Muscle of arm (tissue), 14 donors: ENCODE results near the gene ZDHHC4. TPM values are rescaled to one million over a fixed set of nuclear protein-coding genes. Genes with fewer than 3 reads are reported as not detected.

ENCODE experiments used
- DNase-seq: peaks from one replicate; pipeline ENCODE4 v3.0.0-alpha.2; 2013
- long read RNA-seq, 11 donors: transcript quantifications; one replicate each; lab custom pipeline, GENCODE V29; 2026
- polyA plus RNA-seq, 12 donors: library from polyadenylated mRNA; unstranded; fragments of 120-200 nt; gene quantifications; one replicate each; pipeline ENCODE4 v1.2.1, GENCODE V29; 2013; ENCODE audit not compliant: insufficient read length in 12 of 12

The ZDHHC4 gene
- 10 to 100 TPM in 11 of 12 donors, not detected in 1; 21.4 to 57.2 (median 50.1) TPM for polyA plus RNA-seq
- long read RNA-seq, donor 1, transcript ZDHHC4-201 (8 exons, 1,259 nt): major isoform, 9 of 74 reads
- long read RNA-seq, donor 1, transcript ZDHHC4-205 (8 exons, 1,552 nt): minor isoform, 6 of 74 reads
- long read RNA-seq, donor 1, transcript ZDHHC4-208 (2 exons, 718 nt): major isoform, 9 of 74 reads
- long read RNA-seq, donor 1, partial matches to known transcripts: 42 of 74 reads
- long read RNA-seq, donor 1, other reads (novel, unspliced or antisense): 0 of 74 reads
- long read RNA-seq, donor 2, transcript ZDHHC4-201 (8 exons, 1,259 nt): major isoform, 19 of 35 reads
- long read RNA-seq, donor 2, partial matches to known transcripts: 5 of 35 reads
- long read RNA-seq, donor 2, other reads (novel, unspliced or antisense): 0 of 35 reads
- long read RNA-seq, donor 3, partial matches to known transcripts: 19 of 27 reads
- long read RNA-seq, donor 3, other reads (novel, unspliced or antisense): 0 of 27 reads
- long read RNA-seq, donor 4, partial matches to known transcripts: 0 of 4 reads
- long read RNA-seq, donor 4, other reads (novel, unspliced or antisense): 0 of 4 reads
- long read RNA-seq, donor 5, transcript ZDHHC4-201 (8 exons, 1,259 nt): major isoform, 10 of 34 reads
- long read RNA-seq, donor 5, partial matches to known transcripts: 13 of 34 reads
- long read RNA-seq, donor 5, other reads (novel, unspliced or antisense): 0 of 34 reads
- long read RNA-seq, donor 6, transcript ZDHHC4-201 (8 exons, 1,259 nt): major isoform, 6 of 35 reads
- long read RNA-seq, donor 6, partial matches to known transcripts: 23 of 35 reads
- long read RNA-seq, donor 6, other reads (novel, unspliced or antisense): 0 of 35 reads
- long read RNA-seq, donor 7, partial matches to known transcripts: 0 of 5 reads
- long read RNA-seq, donor 7, other reads (novel, unspliced or antisense): 0 of 5 reads
- long read RNA-seq, donor 8, transcript ZDHHC4-205 (8 exons, 1,552 nt): major isoform, 7 of 21 reads
- long read RNA-seq, donor 8, partial matches to known transcripts: 5 of 21 reads
- long read RNA-seq, donor 8, other reads (novel, unspliced or antisense): 0 of 21 reads
- long read RNA-seq, donor 9, transcript ZDHHC4-201 (8 exons, 1,259 nt): major isoform, 6 of 16 reads
- long read RNA-seq, donor 9, partial matches to known transcripts: 0 of 16 reads
- long read RNA-seq, donor 9, other reads (novel, unspliced or antisense): 0 of 16 reads
- long read RNA-seq, donor 10, transcript ZDHHC4-205 (8 exons, 1,552 nt): minor isoform, 5 of 39 reads
- long read RNA-seq, donor 10, transcript ZDHHC4-201 (8 exons, 1,259 nt): major isoform, 10 of 39 reads
- long read RNA-seq, donor 10, partial matches to known transcripts: 18 of 39 reads
- long read RNA-seq, donor 10, other reads (novel, unspliced or antisense): 0 of 39 reads
- long read RNA-seq, donor 11, transcript ZDHHC4-201 (8 exons, 1,259 nt): major isoform, 10 of 32 reads
- long read RNA-seq, donor 11, transcript ZDHHC4-208 (2 exons, 718 nt): minor isoform, 7 of 32 reads
- long read RNA-seq, donor 11, partial matches to known transcripts: 5 of 32 reads
- long read RNA-seq, donor 11, other reads (novel, unspliced or antisense): 0 of 32 reads

- DNase-seq: peak; percentile 91
Observed at GRCh38 chr7:6577369-6578113, at the start of gene ZDHHC4. TSS of gene ZDHHC4 (plus strand) at chr7:6577454. CDS start at chr7:6580562, 3,108 bp downstream.

- DNase-seq: no peak
Observed at GRCh38 chr7:6528401-6529130, 48.7 kb upstream of the ZDHHC4 start.

GRCh38 chr7:6529643-6530042 lies 47.6 kb upstream of the ZDHHC4 start:
- DNase-seq: no peak

- DNase-seq: no peak
Observed at GRCh38 chr7:6530626-6531491, 46.4 kb upstream of the ZDHHC4 start.

GRCh38 chr7:6531492-6532279 lies 45.6 kb upstream of the ZDHHC4 start:
- no peak for DNase-seq

GRCh38 chr7:6532516-6532915 lies 44.7 kb upstream of the ZDHHC4 start:
- no peak for DNase-seq

- no peak for DNase-seq
Observed at GRCh38 chr7:6533893-6534495, 43.3 kb upstream of the ZDHHC4 start.

- DNase-seq: no peak
Observed at GRCh38 chr7:6536262-6537260, 40.7 kb upstream of the ZDHHC4 start.

GRCh38 chr7:6542368-6542767 lies 34.9 kb upstream of the ZDHHC4 start:
- no peak for DNase-seq

- DNase-seq: no peak
Observed at GRCh38 chr7:6545398-6546126, 31.7 kb upstream of the ZDHHC4 start.

- DNase-seq: no peak
Observed at GRCh38 chr7:6546498-6547251, 30.6 kb upstream of the ZDHHC4 start.

- DNase-seq: no peak
Observed at GRCh38 chr7:6547400-6547799, 29.9 kb upstream of the ZDHHC4 start.

- no peak for DNase-seq
Observed at GRCh38 chr7:6551016-6551511, 26.2 kb upstream of the ZDHHC4 start, which contains the start of gene GRID2IP. TSS of gene GRID2IP (minus strand) at chr7:6551461. CDS start at chr7:6551436, 25 bp downstream.

GRCh38 chr7:6553448-6554044 lies 23.7 kb upstream of the ZDHHC4 start:
- DNase-seq: no peak
